Renal pelvis (tissue), 4 donors: ENCODE data around the gene PASD1. TPM values are rescaled to one million over a fixed set of nuclear protein-coding genes. Genes with fewer than 3 reads are reported as not detected.
"Not testable (repeated sequence)": the region's sequence is repeated elsewhere in the genome, so short reads cannot be mapped to it uniquely, and the experiment has no call there.

ENCODE experiments used
- DNase-seq: peaks from one replicate; pipeline ENCODE4 v3.0.0-alpha.2; 2013
- polyA plus RNA-seq, 3 donors: library from polyadenylated mRNA; unstranded; fragments of 120-200 nt; gene quantifications; one replicate each; pipeline ENCODE4 v1.2.1, GENCODE V29; 2013; ENCODE audit not compliant: insufficient read length in 3 of 3

PASD1 gene
- polyA plus RNA-seq, 3 donors = not detected

- no peak for DNase-seq
Measured at GRCh38 chrX:151621422-151621821, 57.9 kb downstream of the PASD1 start.

DNA sequence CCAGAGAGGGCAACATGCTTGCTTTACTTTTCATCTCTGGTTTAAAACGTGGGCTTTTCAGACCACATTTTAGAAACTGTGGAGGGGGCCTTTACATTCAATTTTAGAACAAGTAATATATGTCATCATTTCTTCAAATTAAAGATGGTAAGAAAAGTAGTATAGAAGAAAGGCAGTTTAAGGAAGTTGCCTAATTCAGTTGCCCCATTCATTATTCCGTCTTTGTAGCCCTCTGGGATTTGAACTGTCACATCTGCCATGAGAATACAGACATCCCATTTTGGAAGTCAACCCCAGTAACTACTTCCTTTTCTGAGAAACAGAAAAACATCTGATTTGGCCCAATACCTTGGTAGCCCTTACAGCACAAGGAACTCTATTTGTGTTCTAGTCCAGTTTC, 61.2 kb downstream of the PASD1 start:
- DNase-seq = no peak

GRCh38 chrX:151631822-151632221, 68.3 kb downstream of the PASD1 start:
- DNase-seq = no peak

DNA sequence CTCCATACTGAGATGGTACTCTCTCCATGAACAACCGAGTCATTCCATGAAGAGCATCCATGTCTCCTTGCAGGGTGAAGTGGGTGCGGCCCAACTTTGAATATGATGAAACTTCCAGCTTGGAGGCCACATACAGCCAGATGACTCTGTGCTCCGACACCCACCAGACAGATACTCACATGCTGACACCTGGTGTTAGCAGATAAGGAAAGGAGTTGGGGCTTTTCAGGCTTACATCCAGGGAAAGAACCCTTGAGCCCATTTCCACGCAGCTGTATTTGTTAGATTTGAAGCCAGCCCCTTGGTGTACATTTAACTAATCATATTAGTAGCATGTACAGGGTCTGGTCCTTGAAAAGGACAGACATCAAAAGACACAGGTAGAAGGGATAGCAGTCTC, 69.7 kb downstream of the PASD1 start:
- DNase-seq = no peak

GRCh38 chrX:151634937-151635336, 71.5 kb downstream of the PASD1 start:
- no peak for DNase-seq

DNA sequence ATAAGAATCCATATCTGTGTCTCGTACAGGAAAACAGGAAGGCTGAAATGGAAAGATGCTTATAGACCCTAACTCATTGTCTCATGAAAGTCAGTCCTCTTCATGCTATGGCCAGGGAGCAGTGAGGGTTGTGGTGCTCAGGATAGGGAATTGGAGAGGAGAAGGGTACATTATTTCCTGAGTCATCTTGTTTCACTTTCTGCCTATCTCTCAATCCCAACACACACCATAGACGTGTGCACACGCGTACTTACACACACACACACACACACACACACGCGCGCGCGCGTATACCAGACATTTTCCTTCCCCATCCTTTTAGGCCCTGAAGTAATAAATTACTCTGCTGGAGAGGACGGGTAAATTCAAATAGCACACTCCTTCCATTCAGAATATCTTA, 78.1 kb downstream of the PASD1 start:
- no peak for DNase-seq

DNA sequence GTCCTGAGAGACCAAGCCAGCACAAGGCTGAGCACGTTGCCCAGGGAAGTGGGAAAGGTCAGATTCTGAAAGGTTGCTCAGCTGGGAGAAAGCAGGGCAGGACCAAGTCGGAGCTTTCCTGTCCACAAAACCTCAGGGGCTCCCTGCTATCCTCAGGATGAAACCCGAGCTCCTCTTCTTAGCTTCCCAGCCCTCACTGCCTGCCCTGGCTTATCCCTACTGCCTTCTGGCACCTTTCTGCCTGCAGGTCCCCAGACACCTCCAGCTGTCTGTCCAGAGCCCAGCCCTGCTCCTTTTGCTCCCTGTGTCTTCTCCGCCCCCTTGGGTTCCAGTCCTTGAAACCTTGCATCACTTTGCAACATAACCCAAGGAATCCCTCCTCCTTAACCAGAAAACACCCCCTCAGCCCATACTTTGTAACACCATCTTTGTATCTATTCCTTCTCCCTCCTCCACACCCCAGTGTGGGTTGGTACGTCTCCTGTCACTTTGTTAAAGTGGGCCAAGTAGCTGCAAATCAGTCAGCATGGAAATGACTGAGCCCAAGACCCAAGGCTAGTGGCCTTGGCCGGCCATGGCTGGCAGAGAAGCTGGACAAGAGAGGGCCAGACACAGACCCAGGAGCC, 111.8 kb downstream of the PASD1 start:
- DNase-seq = no peak

GRCh38 chrX:151676196-151676595, 112.7 kb downstream of the PASD1 start:
- no peak for DNase-seq

GRCh38 chrX:151679798-151680402, 116.4 kb downstream of the PASD1 start:
- DNase-seq = no peak

DNA sequence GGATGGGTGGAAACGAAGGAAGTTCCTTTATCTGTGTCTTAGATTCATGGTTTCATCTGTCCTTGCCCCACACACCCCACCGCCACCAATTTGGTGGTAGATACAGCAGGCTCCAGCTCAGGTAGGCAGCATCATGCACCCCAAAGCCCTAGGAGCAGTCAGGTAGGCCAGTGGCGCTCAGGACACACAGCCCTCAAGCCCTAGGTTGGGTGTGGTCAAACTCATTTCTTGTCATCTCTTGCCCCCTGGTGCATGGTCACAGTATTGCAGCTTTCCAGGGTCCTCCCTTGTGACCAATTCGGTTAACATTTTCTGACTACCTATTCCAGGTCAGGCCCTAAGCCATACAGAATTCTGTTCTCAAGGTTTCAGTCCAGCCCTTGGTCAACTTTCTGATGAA, 117.3 kb downstream of the PASD1 start:
- peak; percentile 19 for DNase-seq

- DNase-seq = no peak
Measured at GRCh38 chrX:151687635-151688034, 124.2 kb downstream of the PASD1 start.

- DNase-seq = no peak
Measured at GRCh38 chrX:151688695-151689094, 125.2 kb downstream of the PASD1 start.

- no peak for DNase-seq
Measured at GRCh38 chrX:151692825-151693224, 129.3 kb downstream of the PASD1 start.

GRCh38 chrX:151694121-151694520, 130.6 kb downstream of the PASD1 start:
- no peak for DNase-seq

DNA sequence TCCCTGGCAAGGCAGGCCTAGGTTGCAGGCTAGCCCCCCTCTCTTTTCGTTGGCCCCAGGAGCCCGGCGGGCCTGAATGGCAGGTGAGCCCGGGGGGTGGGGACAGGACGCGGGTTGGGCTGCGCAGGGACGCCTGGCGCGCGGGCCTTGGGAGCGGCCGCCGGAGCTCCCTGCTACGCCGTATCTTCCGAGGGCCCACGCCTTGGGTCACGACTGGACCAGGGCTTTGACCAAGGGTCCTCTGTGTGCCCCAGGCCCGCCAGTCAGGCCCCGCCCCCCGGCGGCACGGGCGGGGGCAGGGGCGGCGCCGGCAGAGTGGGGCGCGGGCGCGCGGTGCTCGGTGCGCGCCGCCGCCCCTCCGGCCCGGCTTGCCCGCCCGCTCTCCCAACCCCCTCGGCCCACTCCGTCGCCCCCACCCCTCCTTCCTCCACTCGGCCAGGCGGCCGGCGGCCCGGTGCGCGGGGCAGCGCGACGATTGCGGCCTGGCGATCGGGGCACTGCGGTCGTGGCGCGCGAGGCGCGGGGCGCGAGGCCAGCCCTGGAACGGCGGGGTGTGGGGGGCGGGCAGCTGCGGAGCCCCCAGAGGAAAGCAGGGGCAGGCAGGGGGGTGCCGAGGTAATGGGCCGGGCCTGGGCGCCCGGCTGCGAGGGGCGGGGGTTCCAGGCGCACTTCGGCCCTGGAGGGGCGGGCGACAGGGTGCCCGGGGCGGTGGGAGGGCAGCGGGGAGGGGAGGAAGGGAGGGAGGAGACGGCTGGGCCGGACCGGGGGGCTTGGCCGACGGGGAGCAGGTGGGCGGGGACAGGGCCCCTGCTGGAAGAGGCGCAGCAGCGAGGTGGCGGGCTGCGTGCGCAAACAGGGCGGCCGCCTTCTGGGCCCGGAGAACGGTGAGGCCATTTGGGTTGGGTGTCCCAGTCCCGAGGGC, 131.4 kb downstream of the PASD1 start, which contains the start of gene PRRG3:
PRRG3 (plus strand) TSS at position 798 of the 922 bp plus-strand sequence. CDS start 3,357 bp downstream, outside the sequence.
- no peak for DNase-seq

- DNase-seq = no peak
Measured at GRCh38 chrX:151695583-151696340, 132.3 kb downstream of the PASD1 start.

GRCh38 chrX:151697082-151697481, 133.6 kb downstream of the PASD1 start:
- DNase-seq = not testable (repeated sequence)

GRCh38 chrX:151697522-151697921, 134.0 kb downstream of the PASD1 start:
- DNase-seq = no peak

DNA sequence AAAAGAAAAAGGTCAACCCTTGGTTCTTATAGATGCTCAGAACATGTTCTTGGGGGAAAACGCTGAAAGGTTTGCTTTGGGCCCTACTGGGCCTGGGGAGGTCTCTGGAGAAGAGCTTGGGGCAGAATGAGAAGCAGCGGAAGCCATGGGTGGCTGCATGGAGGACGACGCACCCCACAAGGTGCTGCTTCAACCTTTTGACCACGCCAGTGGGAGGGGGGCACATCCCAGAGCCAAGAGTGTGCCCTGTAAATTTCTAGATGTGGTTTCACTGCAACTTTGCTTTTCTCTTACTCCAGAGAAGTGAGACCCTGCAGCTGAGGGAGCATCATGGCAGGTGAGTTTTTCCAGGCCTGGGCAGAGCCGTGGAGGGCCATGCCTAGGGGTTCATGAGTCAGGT, 135.0 kb downstream of the PASD1 start:
- DNase-seq = no peak

GRCh38 chrX:151699746-151700145, 136.3 kb downstream of the PASD1 start:
- DNase-seq = no peak

GRCh38 chrX:151700581-151700980, 137.1 kb downstream of the PASD1 start:
- DNase-seq = no peak

DNA sequence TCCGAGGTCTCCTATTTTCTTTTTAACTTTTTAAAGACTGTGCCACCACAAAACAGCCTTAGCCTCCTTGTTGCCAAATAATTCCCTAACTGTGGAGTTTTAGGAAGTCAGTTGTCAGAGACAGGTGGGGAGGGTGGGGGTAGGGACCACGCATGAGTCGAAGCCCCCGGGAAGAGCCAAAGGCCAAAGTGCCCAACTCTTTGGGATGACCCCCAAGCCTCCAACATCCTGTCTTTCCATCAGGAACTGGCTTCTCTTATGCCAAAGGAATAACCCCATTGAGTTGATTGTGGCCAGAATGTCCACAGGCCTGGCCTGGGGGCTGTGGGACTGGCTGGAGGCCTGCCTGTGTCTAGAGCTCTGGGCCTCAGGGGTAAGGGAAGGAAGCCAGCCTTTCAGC, 137.6 kb downstream of the PASD1 start:
- DNase-seq = no peak
